GM21423 (cell line): ENCODE measurements around the gene EYA2.
"Not testable (repeated sequence)": the region's sequence is repeated elsewhere in the genome, so short reads cannot be mapped to it uniquely, and the experiment has no call there.

ENCODE experiments used
- ATAC-seq: cut with Tn5 transposase; IDR thresholded peaks from one replicate; pipeline ENCODE4 v1.9.1; 2021; ENCODE audit warnings: mild to moderate bottlenecking, moderate library complexity; ENCODE audit not compliant: unreplicated experiment

The EYA2 gene

DNA sequence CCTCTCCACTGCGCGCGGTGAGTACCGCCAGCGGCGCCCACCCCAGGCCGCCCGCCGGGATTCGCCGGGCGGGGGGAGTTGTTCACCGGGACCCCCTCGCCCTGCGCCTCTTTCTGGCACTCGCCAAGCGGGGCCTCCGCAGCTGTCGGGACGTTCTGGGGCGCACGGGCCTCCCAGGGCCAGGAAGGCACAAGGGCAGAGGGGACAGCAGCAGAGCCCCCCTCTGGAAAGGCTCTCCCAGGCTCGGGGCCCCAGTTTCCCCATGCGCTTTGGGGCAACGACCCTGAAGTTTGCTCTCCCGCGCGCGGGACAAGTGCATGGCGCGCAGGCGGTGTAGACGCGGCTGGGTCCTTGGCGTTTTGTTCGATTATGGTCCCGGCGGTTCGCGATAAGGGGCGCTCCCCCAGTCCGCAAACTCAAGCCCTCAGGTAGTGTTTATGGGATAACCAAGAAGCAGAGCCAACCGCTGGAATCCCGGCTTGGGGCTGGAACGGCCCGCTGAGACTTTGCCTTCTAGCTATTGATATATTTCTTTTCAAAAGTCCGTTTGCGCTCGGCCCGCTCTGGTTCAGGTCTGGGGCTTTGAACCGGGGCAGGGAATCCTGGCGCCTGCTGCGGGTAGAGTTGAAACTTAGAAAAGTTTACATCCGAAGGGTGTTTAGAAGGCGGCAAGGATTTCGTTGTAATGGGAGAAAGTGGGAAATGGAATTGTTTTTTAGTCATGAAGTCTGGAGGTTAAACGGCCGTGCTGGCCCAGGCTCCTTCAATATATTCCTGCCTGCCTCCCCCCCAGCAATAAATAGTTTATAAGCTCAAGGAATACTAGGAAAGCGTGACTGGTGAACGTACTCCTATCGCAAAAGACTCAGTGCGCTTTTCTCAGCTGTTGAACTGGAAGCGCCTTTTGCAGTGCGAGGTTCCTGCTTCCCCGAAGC lies 595 bp downstream of the EYA2 start:
- no peak for ATAC-seq

DNA sequence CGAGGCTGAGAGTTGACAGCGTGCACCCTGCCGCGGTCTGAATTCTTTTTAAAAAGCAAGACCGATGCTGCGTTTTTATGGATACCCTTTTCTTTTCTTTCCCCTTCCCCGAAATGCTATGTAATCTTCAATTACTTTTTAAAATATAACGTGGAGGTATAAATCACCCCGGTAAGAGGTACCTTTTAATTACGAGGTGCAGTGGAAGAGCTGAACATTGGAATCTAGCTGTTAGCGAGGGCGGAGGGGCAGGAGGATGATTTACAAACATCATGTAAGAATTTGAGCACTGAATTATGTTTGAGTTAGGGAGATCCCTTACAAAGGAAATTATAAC lies 1.2 kb downstream of the EYA2 start:
- no peak for ATAC-seq

DNA sequence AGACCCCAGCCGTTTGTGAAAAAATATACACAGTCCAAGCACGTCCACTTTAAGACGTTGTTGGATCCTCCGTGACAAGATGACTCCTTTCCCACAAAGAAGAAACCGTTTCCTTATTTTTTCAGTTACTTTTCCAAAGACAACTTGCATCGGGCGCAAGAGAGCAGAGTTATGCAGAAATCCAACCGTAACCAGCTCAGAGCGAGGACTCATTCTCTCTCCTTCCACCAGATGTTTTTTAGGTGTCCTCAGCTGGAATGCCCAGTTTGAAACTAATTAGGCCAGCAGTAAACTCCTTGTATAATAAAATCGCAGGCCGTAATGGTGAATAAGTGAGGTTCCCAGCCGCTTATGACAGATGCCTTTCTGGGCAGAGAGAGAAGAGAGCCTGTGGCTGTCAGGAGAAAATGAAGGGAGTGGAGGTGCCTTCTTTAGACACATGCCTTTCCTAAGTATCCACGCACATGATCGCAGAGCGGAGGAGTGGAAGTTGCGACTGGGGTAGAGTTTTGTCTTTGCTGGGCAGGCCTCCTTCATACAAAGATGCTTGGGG lies 2.8 kb downstream of the EYA2 start:
- no peak for ATAC-seq

DNA sequence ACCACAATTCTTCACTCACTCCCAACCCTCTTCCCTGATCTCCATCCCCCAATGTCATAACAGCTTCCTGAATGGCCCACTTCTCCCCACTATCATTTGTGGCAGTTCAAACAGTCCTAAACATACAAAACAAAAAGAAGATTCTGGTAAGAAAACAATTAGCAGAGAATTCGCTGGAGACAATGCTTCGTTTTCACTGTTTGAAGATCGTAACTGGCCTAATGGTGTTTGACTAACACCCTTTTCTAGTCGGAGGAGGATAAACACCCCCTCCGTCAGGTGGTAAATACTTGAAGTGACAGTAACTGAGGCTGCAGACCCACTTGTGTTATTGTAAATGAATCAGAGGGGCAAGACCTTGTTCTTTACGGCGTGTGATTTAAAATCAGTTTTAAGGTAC lies 3.8 kb downstream of the EYA2 start:
- no peak for ATAC-seq

DNA sequence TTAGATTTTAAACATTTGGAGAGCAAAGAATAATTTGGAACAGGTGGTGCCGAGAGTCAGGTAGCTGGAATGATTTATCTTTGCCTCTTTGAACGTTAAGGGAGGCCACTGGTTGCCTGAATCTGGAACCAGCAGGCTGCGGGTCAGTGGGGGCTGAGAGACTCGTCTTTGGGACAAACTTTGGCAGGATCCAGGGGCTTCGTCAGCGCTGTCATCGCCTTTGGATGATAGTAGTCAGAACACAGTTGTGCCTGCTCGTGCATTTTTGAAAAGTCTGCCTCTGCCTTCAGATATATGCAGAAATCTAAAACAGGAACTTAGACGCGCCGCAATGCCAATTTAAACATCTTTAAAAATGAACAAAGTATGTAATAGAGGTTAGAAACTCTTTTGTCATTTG lies 5.0 kb downstream of the EYA2 start:
- ATAC-seq: no peak

DNA sequence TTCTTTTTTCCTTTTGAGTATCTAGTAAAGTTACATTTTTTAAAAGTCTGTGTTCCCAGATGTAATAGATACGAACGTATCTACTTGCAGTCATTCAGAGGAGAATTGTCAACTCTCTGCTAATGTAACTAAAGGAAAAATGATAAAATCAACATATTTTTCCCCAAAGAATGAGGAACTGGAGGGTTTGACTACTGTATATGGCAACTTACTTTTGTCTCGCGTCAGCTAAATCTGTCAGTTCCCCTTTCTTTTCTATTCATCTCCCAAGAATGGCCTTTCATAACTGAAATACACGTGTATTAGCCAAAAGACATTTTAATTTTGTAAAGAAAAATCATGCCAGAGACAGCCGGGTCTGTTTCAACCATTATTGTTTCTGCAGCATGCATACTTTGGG lies 5.4 kb downstream of the EYA2 start:
- no peak for ATAC-seq

DNA sequence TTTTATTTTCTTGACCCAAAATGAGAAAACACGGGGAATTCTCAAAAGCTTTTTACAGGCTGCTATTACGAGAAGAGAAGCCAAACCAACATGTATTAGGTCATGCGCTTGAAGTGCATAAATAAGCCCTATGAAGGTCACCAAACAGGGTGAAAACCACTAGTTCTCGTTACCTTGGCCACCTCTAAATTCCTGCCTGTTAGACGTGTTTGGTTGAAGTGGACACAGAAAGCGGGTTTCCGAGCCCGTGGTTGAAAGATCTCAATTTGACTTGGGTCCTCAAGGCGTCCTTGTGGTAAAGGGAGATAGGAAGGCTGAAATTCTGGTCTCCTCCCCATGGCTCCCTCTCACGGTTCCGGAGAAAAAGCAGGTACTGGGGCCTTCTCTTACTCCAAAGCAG lies 6.2 kb downstream of the EYA2 start:
- ATAC-seq: no peak

DNA sequence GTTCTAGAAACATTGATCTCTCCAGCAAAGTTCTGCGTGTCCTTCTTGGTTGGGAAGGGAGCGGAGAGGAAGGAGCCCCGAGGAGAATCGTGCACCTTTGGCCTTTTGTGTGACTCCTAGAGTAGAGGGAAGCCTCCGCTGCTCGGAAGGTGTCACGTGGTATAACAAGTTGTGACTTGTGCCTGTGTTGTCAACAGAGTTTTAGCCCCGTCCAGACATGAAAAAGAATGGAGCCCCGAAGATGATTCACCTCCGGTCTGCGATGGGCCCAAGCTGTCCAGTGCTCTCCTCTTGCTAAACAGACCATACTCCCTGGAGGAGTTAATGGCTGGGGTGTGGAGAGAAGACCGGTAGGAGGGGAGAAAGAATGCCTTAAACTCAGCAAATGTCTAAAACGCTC lies 7.0 kb downstream of the EYA2 start:
- no peak for ATAC-seq

DNA sequence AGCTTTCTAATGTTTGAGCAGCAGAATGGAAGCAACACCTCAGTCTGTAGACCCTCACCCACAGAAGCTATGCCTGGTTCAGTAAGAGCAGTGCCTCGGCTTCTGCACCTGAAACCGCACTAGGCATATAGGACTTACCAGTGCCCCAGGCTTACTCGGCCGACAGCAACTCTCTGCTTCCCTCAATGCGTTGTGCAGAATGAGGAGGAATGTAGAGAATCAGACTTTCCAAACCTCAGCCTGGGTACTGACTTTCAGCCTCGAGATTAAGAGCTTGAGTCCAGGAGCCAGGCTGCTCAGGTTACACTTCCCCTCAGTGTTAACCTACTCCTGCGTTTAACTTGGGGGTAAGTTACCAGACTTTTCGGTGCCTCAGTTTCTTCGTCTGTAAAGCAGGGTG lies 8.6 kb downstream of the EYA2 start:
- ATAC-seq: no peak

DNA sequence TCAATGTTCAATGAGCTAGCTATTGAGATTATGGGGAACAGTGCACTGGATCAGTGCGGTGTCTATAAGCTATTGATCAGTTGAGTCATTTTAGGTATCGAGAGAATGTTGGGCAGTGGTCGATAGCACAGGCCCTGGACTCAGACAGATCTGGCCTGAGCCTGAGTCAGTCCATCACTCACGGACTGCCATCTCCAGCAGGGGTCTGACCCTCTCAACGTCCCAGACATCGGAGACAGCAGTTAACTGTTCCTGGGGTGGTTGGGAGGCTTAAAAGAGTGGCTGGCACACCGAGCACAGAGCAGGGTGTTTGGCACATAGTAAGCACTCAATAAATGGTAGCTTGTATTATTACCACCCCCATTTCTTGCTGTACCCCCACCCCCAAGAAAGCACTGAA lies 9.3 kb downstream of the EYA2 start:
- ATAC-seq: no peak

DNA sequence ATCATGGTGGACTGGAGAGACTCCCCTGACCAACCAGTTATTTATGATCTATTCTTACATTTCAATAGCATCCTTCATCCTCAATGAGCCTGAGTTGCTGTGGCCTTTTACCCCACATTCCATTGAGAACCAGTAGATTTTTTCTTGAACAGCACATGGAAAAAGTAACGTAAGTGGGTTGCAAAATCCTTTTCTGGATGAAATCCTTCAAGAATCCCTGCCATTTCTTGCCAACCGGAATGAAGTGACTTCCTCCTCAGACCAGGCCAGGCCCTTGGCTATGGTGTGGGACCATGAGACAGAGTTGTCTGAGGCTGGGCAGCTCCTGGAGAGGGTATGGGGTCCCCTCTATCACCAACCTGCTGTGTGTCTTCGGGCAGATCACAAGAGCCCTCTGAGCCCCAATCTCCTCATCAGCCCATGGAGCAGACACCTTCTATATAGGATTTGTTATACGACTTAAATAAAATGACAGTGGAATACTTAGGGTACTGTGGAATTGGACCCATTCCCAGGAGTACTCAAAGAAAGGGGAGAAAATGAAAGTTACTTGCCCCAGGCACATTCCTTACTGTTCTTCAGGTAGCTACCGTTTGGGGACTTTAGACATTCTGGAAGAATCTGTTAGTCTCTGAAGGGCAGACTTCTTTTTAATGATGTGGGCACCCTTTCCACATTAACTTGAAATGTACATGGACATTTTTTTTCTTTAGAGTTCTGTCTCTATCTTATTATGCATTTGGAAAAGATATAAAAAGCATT lies 10.9 kb downstream of the EYA2 start:
- ATAC-seq: no peak

DNA sequence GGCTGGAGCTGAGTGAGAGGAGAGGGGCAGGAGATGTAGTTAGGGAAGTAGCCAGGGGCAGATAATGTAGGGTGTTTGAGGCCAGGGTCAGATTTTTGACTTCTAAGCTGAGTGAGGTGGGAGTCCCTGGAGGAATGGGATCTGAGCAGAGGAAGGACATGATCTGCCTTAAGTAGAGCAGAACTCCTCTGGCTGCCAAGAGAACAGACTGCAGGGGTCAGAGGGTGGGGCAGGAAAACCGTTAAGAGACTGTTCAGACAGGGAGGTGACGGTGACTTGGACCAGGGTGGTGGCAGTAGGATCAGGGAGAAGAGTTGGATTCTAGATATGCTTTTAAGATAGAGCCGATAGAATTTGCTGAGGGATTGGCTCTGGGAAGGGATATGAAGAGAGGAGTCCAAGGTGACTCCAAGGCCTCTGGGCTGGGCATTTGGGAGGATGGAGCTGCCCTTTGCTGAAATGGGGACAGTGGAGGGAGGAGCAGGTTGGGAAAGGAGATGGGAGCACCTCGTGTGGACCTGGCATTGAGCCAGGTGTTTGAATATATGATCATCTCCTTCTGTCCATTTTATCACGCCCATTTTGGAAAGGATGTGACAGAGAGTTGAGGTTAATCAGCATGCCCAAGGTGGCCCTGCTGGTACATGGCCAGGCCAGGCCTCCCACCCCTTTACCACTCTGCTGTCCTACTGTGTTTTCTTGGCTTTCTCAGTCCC lies 18.8 kb downstream of the EYA2 start:
- no peak for ATAC-seq

DNA sequence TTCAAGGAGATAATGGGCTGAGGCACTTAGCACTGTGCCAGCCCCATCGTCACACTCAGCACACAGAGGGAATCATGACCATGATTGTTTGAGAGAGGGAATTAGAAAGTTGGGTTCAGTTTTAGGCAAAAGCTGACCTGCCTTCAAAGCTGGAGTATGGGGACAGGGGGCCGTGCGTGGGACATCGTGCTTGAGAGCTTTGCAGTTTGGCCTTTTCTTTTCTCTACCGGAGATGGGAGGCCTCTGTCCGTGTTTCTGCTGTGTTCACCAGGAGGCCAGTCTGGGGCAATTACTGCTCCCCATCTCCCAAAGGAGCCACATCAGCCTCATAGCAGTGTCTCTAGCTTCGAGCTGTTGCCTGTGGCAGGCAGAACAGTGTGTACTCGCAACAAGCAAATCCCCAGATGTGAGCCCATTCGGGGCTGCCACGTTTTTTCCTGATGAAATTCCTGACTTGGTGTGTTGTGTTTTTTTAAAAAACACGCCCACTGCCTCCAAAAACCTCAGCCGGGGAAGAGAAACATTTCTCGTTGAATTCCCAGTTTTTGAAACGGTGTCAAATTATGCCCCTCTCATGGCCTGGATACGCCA lies 20.2 kb downstream of the EYA2 start:
- no peak for ATAC-seq

DNA sequence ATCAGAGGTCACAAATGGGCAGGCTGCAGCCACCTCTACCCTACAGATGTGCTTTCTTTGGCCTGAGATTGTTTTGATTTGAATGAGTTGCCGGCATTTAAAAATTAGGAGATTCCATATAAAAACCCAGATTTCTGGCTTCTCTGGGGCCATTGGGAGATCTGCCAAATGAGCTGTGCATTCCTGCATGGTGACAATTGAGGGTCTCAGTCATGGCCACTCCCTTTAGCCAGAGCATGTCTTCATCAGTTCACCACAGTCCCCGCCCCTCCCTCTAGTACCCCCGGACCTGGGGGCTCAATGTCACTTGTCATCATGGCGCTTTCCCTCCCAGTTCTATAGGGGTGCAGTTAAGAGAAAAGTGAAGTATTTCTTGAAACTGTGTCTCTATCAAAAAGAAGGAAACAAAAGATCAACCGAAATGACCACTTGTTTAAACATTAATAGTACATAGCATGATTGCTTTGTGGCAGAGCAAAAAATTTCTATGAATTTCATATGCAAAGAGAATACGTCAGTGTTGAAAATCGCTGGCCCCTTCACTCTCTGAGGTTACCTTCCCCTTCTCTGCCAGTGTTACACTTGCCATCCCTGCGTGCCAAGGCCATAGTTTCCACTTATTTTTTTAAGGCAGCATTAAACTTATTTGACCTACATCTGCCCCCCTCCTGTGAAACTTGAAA lies 21.1 kb downstream of the EYA2 start:
- no peak for ATAC-seq

DNA sequence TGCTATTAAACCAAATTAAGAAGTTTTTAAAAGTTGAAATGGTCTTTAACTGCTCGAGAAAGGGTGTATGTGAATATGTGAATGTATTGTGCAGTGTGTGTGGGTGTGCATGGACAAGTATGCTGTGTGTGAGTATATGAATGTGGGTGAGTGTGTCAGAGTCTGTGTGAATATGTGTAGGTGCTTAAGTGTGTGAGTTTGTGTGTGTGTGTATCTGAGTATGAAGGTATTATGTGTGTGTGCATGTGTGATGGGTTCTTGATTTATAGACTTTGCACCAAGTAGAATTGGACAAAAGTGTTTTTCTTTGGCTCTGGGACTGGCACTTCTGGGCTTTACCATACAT lies 21.6 kb downstream of the EYA2 start:
- ATAC-seq: no peak

DNA sequence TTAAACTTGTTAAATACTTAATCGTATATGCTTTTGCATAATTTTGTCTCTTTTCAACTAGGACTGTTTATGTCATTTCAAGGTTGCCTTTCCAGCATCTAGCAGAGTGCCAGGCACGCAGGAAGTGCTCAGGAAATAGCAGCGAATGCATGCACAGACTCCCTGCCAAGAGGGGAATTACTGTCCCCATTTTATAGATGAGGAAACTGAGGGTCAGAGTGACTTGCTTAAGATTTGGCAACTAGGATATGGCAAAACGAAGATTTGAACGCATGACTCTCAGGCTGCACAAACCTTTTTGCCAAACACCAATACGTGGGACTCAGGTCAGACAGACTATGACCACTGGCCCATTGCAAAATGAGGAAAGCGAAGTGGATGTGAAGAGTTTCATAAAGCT lies 22.5 kb downstream of the EYA2 start:
- no peak for ATAC-seq

DNA sequence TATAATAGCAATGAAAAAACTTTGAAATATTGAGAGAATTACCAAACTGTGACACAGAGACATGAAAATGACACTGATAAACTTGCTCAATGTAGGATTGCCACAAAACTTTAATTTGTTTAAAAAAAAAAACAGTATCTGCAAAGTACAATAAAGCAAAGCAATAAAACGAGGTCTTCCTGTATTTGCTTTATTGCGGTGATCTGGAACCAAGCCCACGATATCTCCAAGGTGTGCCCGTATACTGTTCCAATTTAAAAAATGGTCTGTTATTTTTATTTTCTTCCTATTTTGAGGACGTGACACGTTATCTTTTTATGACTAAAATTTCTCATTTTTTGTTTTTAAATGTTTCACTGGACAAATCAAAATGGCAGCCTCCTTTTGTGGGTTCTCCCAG lies 25.5 kb downstream of the EYA2 start:
- no peak for ATAC-seq

DNA sequence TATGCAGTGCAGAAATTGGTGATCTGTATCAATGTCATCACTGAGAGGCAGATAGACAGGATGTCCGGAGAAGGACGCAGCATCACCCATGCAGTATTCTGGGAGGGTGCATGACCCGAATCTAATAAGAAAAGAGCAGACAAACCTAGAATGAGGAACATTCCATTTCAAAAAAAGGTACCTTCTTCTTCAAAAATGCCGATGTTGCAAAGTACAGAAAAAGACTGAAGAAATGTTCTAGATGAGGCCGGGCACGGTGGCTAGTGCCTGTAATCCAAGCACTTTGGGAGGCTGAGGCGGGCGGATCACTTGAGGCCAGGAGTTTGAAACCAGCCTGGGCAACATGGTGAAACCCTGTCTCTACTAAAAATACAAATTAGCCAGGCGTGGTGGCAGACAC lies 28.2 kb downstream of the EYA2 start:
- not testable (repeated sequence) for ATAC-seq

DNA sequence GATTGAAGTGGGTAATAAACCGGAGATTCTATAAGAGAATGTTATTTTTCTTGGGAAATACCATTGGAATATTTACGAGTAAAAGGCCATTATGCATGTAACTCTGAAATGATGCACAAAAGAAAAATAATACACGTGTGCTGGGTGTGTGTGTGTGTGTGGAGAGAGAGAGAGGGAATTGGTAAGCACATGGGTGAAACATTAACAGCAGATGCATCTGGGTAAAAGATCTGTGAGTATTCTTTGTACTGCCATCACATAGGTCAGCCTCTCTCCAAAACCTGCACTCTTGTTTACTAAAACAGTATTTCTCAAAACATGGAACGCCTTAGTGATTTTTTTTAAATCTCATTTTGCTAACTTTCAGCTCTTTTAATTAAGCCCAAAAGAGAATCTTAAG lies 28.9 kb downstream of the EYA2 start:
- no peak for ATAC-seq

DNA sequence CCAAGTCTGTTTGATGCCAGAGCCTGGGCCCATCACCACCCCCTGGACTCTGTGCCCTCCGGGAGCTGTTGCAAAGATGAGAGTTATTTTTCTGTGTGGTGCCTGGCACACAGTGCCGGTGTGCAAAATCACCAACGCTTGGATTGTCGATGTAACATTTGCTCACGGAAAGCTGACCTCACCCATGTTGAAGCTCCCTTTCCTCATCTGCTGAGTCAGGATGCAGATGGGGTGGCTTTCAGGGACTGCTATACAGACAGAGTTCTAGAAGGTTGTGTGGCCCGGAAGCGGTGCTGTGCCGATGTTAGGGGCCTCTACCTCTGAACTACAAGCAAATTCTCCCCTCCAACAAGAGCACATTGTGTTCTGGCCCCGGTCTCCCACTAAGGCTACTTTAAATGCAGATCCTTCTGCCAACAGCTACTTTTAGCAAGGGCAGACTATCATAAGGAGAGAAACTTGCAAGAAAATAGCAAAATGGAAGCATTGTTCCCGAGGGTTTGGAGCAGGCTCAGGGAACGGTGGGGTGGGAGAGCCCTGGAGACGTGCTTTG lies 34.0 kb downstream of the EYA2 start:
- no peak for ATAC-seq
